TTC549 (cell line): Measurements from ENCODE around the gene MACROD1.

Experiments used
- FAIRE-seq: peaks from 2 replicates; lab custom pipeline; 2012; peaks lifted over from hg19 to GRCh38; lab: Jason Lieb, UNC

Gene MACROD1

DNA sequence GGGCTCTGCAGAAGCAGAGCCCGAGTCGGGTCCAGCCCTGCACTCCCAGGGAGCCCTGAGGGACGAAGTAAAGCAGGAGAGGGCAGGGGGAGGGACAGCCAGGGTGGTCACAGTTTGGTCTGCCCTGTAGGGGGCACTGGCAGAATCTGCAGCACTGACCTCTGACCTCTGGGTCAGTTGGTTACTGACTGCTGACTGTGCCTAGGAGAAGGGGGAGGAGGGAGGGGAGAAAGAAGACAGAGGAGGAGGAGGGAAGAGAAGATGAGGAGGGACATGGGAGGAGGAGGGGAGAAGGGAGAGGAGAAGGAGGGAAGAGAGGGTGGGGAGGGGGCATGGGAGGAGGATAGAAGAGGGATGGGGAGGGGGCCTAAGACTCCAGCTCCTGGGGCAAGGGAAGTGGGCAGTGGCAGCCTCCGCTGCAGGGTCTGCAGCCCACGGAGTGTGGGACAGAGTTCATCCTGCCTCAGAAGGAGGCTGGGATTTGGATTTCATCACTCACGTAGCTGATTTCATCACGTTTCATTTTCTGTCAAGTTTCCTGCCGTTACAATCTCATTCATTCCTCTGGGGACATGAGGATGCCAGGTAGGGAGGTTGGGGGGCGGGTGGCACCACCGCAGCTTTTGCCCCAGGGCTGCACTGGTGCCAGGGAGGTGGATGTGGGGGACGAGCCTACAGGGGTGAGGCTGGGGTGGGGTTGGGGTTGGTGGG is 75.0 kb downstream of the MACROD1 start:
- FAIRE-seq: no peak

DNA sequence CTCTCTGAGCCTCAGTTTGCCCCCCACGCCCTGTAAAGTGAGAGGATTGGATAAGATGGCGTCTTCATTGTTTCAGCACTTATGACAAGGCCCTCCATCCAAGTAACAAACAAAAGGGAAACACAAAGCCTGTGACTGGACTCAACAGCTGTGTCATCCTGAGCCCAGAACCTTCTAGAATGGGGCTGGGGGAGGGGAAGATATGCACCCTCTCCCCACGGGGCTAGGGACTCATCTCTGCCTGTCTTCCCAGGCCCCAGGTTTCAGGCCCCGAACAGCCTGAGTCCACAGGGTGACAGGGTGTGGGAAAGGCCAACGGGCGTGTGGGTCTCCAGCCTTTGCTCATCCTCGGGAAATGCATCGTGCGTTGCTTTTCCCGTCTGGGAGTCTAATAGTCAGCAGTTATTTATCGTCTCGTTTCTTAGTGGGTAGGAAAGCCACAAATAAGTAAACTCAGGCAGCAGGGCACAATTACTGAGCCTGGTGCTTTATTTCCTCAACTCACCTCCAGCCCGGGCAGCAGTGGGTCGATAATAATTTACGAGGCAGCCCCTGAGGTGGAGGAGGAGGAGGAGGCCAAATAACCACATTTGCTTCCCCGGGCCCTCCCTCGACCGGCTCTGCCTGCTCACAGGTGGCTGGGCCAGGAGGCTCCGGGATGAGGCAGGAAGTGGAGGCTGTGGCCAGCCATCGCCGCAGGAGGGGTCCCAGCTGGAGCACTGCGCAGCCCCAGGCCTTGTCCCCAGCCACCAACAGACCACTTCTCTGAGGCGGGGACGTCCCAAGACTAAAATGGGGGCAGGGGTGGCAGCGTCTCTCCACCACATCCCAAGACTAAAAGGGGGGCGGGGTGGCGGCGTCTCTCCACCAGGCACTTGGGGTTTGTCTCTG is 75.8 kb downstream of the MACROD1 start:
- no peak for FAIRE-seq

DNA sequence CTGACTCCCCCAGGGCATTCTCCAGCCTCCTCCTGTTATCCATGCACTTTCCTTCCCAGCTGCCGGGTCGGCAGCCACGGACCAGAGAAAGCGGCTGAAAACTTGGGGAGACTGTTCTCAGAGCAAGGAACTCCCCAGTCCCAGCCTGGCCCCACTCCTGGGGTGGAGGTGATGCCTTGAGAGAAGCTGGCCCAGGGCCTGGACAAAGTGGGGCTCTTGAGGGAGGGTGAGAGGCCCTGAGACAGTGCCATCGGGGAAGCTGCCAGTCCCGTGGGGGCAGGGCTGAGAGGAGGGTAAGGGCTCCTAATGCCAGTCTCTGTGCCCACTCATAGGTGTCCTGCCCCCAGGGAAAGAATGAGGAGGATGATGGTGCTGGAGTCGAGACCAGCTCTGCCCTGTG is 76.4 kb downstream of the MACROD1 start:
- no peak for FAIRE-seq

DNA sequence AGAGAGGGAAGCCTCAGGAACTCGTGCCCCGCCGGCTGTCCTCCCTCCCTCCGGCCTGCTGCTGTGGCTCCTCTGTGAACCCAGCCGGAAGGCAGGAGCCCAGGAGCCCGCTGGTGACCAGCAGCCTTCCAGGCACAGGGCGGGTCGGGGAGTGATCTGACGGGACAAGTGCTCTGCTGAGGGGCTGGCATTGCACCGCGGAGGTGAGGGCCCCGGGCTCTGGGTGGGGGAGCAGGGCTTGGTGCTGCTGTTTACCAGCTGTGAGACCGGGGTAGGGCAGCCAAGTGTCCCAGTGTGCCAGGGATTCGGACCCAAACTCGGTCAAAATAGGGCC is 76.9 kb downstream of the MACROD1 start:
- no peak for FAIRE-seq

DNA sequence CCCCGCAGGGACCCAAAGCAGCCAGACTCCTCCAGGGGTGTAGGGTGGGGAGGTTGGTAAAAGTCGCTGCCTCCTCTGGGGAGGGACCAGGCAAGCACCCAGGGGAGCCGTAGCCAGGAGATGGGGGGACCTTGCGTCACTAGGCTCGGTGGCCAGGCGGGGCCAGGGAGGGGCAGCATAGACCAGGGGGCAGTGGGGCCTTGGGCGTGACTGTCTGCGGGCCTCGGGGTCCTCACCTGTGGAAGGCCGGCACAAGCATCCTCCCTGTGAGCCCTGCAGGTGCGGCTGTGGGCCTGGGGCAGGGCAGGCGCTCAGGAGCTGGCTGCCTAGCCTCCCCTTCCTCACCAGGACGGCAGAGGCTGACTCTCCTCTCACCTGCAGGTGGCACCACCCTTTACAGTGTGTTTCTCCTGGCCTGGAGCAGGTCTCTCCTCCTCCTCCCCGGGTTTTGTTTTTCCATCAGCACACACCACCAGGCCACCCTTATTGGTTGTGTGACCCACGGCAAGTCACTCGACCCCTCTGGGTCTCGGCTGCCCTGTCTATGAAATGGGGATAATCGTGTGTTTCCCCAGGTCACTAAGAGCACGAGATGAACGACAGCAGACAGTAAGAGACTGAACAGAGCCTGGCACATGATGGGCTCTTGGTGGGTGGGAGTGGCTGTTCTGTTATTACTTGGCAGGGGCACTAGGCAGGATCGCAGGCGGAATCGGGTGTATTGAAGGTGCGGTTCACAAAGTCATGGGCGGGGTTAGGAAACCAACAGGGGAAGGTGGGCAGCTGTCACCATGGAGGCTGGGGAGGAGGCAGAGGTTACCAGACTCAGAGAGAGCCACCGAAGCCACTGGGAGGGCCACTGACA is 77.5 kb downstream of the MACROD1 start:
- no peak for FAIRE-seq

DNA sequence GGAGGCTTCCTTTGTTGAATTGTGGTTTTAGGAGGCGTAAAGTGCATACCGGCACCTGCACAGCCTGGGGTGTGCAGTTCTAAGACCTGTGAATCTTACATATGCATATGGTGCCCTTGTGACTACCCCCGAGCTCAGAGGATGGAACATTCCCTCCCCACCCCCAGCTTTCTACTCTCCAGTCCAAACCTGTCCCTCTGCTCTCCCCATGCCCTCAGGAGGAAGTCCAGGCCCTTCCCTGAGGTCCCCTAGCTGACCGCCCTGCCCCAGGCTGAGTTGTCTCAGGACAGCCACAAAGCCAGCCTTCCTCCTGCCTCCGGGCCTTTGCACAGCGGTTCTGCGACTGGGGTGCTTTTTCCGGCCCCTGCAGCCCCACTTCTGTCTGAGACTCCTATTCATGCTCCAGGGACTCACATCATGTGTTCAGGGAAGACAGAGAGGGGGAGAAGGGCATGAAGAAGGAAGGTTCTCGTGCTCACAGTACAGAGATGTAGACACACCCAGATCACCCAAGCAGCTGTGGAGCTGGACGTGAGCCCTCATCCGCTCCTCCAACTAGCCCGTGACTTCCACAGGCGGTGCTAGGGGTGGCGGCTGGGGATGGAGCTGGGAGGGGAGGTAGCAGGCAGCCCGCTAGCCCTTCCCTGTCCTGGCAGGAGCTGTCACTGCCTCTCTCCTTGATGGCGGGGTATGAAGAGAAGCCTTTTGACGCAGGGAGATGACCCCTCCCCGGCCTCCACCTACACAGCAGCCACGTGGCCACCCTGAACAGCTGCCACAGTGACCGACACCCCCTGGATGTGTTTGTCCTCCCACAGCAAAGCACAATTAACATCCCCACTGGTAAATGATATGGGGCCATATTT is 79.4 kb downstream of the MACROD1 start:
- no peak for FAIRE-seq

DNA sequence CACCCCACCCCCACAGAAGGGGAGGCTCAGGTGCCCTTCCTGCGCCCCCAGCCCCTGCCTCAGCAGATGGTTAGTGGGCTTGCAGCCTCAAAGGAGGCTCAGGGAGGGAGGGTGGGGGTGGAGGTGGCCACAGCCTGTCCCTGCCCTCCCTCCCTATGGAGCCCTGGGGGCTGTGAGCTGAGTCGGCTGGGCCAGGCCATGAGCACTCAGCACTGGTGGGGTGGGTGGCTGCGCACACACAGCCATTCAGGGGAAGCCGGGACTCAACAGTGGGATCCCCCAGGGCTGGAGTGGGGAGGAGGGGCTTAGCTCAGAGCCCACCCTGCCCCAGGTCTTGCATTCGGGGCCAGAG is 80.0 kb downstream of the MACROD1 start:
- FAIRE-seq: no peak

DNA sequence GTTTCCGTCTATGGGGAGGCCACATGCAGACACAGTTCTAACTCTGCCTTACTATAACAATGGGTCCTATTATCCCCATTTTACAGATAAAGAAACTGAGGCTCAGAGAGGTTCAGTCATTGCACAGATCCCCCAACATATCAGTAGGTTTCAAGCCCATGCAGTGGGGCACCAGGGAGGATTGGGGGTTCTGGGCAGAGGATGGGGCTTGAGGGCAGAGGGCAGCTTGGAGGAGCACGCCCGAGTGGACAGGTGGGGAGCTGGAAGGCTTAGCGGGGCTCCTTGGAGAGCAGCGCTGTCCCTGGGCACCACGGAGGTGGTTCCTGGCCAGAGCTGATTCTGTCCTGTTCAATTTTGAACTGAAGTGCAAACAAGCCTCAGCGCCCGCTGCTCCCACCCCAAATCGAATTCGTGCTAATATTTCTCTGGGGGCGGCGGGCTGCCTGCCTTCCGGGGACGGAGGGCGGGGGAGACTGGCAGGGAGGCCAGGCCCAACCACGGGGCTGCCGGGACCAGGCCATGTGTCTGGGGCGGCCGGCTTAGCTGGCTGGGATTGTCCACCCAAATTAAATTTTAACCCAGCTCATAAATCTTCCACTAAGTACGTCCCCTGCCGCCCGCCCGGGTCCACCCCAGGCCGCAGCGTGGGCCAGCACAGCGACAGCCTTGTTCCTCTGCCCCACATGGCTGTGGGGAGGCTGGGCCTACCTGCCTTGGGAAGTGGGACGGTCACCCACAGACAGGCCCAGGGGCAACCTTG is 80.8 kb downstream of the MACROD1 start:
- no peak for FAIRE-seq

DNA sequence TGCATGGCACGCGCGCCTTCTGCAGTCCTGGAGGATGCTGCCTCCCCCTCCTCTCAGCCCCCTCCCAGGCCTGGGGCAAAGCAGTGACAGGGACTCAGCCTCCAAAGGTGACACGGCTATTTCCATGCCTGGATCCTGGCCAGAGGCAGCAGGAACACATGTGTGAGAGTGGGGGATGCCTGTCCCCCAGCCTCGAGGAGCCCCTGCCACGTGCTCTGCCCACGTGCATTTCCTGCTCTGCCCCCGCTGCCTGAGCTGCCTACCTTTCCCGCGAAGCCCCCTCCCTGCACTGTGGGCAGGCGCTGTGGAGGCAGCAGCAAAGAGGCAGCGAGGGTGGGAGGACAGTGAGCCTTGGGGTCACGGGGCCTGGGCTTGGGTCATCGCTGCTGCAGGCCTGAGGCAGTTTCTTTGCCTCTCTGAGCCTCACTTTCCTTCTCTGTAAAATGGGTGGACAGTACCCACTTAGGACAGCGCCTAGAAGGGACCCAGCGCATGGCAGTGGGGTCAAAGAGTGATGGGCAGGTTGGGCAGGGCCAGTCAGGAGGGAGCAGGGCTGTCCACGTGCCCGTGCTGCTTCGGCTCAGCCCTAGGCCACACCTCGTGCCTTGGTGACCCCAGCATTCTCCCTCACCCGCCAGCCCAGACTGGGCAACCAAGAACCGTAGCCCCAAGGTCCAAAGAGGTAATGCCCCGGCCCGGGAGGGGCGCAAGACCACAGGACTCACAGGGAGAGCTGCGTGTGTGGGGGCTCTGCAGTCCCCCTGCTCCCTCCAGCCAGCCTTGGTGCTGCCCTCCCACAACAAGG is 81.6 kb downstream of the MACROD1 start:
- FAIRE-seq: no peak

DNA sequence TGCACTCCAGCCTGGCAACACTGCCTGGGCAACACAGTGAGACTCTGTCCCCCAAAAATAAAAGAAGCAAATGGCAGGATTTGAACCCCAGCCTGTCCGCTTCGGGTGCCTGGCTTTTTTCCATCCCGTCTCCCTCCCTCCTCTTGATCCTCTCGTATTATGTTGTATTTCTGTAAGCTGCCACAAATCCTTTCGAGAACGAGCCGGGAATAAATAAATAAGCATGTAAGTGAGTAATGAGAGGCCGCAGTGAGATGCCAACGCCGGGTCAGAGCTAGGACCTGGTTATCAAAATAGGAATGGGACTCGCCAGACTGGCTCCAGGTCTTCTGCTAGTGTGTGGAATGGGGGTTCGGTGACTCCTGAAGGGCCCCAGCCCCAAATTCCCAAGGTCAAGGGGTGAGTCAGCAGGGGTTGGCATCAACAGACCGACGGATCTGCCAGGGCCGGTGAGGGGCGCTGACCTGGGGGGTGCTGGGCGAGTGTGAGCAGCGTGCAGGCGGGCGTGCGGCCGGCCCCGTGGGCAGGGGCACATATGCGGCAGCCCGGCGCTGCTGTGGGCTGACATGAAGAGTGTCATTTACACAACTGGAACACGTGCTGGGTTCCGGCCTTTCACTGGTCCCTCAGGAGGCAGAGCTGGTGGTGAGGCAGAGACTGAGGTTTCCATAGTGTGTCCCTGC is 82.4 kb downstream of the MACROD1 start:
- no peak for FAIRE-seq

DNA sequence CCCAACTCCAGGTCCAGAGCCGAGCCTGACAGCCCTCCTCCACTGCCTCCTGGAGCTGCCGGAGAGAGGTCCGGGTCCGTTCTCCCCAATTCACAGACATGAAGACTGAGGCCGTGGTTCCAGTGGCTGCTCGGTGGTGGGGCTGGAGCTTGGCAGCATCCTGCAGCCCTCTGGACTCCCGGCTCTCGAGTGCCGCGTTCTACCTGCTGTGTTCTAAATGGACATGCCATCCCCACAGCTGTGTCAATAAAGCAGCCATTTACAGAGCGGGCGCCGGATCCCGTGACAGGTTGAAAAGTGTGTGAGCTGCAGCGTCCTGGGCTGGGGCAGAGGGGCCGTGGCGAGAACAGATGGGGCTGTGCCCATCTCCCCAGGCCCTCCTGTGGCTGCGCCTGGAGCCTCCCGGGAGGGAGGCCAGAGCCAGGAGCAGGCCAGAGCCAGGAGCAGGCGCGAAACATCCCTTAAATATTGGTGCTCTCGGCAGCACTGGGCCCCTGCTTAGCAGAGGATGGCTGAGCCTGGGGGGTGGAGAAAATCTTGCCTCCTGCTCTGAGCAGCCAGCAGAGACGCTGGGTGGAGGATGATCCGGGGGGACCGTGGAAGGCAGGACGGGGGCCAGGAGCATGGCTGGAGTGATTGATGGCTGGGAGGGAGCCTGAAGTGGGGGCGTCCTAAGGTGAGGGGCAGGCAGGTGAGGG is 84.0 kb downstream of the MACROD1 start:
- FAIRE-seq: no peak

DNA sequence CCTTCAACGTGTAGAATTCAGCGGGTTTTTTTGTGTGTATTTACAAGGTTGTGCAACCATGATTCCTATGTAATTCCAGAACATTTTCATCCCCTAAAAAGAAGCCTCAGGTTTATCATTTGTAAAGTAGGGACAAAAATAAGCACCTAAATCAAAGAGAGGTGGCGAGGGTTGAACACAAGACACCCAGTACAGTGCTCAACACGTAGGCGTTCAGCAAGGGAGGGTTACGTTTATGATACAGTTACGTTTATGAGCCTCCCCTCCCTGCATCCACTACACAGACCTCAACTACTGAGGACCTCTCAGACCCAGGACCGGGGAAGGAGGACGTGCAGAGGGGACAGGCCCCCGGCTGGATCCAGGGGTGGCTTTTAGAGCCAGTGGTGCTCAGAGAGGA is 85.5 kb downstream of the MACROD1 start:
- no peak for FAIRE-seq

DNA sequence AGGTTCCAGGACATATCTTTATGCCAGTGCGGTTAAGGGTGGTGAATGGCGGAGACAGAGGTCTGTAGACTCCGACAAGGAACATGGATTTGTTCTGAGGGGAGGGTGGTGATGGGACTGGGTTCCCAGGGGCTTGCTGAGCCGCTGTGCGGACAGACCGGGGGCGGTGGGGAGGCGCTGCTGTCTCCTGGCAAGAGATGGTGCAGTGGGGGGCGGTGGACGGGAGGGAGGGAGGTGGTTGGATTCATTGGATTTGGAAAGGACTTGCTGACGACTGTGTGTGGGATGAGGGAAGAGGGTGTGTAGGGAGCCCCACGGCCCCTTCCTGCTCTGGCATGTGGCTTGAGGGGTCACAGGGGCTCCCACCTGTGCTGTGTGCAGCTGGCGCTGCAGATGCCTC is 87.0 kb downstream of the MACROD1 start:
- FAIRE-seq: no peak

DNA sequence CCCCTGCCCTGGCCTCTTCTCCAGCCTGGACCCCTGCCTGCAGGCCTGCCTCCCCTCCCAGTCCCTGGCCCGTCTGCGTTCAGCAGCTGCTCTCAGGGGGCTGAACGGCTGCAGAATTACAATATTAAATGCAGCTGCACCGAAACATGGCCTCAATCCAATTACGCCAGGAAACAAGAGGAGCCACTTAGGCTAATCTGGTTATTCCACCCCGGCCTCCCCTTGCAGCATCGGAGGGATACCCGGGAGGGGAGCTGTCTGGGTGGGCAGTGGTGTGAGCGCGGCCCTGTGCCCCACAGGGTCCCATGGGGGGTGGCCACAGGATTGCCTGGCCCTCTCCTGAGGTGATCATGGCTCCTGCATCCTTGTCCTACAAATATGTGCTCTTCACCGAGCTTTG is 87.6 kb downstream of the MACROD1 start:
- FAIRE-seq: no peak

DNA sequence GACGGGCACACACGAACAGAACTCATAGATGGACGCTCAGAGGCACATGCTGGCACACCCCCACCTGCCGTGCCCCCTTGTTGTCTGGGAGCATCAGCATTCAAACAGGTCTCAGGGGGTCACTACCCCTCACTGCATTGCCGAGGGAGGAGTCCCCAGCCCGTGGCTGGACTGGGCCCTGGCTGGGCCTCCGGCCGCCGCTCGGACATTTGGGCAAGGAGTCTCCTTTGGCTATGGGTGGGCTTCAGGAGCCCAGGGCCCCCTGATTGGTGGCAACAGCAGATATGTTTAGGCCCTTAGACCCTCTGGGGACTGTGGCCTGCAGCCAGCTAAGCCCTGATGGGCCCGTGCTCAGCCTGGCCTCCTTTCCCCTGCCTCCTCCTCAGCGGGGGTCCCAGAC is 88.3 kb downstream of the MACROD1 start:
- no peak for FAIRE-seq

DNA sequence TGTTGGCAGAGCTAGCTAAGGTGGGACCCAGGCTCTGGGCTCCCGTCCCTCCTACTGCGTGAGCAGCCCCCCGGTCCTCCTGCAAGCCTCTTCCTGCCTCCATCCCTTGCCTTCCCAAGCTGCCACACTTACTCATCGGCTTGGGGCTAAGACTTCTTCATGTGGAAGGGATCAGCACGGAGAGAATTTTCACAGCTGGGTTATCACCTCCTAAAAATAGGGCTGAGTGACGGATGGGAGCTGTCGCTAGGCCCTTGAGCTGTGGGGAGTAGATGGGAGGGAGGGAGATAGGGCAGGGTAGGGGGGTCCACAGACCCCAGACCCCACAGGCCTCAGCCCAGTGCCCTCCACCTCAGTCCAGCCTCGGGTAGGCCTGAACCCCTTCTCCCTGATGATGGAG is 89.2 kb downstream of the MACROD1 start:
- no peak for FAIRE-seq

DNA sequence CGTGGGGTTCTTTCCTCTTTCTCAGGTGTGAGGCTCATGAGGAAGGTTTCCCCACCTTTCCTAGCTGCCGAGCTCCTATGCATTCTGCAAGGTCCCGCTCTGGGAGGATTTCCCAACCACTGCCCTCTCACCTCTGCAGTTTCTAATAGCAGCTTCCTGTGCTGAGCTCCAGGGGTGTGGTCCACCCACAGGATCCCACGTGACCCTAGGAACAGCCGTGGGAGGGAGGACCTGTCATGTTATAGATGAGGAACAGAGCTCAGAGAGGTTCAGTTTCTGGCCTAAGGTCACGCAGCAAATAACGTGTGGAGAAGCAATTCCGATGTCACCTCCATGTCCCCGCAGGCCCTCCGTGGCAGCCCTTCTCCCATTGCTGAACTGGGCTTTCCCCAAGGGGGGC is 91.7 kb downstream of the MACROD1 start:
- FAIRE-seq: no peak

DNA sequence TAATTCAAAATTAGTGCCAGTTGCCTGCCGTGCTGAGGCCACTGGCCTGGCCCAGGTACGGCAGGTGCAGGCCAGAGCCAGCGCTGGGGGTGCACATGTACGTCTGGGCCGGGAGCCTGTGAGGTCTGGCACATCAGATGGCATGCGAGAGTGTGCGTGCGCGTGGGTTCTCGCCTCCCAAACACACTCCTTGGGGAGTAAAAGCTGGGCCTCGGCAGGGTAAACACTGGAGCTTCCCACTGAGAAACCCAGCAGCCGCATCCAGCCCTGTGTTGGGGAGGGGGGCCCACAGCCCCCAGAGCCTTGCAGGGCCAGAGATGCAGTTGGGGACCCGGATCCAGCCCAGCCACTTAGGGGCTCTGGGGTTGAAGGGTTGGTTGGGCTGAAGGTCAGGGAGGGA is 92.4 kb downstream of the MACROD1 start:
- FAIRE-seq: no peak

DNA sequence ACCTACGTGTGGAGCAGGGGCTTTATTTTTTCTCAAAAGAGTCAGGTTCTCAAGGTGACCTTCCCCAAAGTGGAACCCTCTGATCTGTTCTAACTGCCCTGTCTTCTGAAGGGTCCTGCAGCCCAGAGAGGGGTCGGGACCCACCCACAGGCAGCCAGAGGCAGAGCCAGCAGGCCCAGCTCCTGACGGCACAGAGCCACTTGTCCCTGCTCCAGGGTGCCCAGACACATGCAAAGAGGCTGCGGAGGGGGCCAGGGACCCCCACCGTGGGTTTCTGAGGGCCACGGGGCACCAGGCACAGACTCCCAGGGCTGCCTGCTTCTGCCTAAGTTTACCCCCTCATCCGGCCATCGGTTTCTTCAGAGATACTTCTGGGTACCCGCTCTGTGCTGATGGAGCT is 93.0 kb downstream of the MACROD1 start:
- no peak for FAIRE-seq
